Mononuclear cell (primary cell): Measurements from ENCODE around the gene PRDM11. TPM values are rescaled to one million over a fixed set of nuclear protein-coding genes. Genes with fewer than 3 reads are reported as not detected.

ENCODE experiments used
- H3K27me3 ChIP-seq: 2 replicates; pipeline ENCODE4 v1.6.0; 2011; ENCODE audit warnings: low read length, control low read depth; ENCODE audit not compliant: insufficient read depth
- H3K4me1 ChIP-seq: 2 replicates; pipeline ENCODE4 v1.5.1; 2011; ENCODE audit warnings: mild to moderate bottlenecking, low read length, control low read depth; ENCODE audit not compliant: insufficient read depth
- H3K4me3 ChIP-seq: 2 replicates; pipeline ENCODE4 v1.5.1; 2011; ENCODE audit warnings: mild to moderate bottlenecking, low read length, moderate library complexity
- H3K9me3 ChIP-seq: 2 replicates; pipeline ENCODE4 v1.5.1; 2011; ENCODE audit warnings: low read depth, mild to moderate bottlenecking, control low read depth, low read length
- total RNA-seq: library from RNA; depleted of rRNA; stranded (reverse); fragments of >200 nt; gene quantifications from one replicate; pipeline ENCODE4 v1.2.3, GENCODE V29; 2012

Gene PRDM11
- total RNA-seq, 1 donor, result 0.73 TPM

GRCh38 chr11:45215098-45215865, 68.8 kb downstream of the PRDM11 start:
- no peaks in the 10 kb centered on the region for H3K4me1 ChIP-seq
- H3K9me3 ChIP-seq, result no peaks in the 10 kb centered on the region
- no peak overlapping the region for H3K4me3 ChIP-seq
- no peaks in the 10 kb centered on the region for H3K27me3 ChIP-seq

GRCh38 chr11:45216031-45216430, 69.6 kb downstream of the PRDM11 start:
- Histone ChIP-seq H3K9me3 (no peaks in the 10 kb centered on the region), H3K4me1 (no peaks in the 10 kb centered on the region), H3K27me3 (no peaks in the 10 kb centered on the region), H3K4me3 (no peak overlapping the region)

- Histone ChIP-seq H3K27me3 (no peaks in the 10 kb centered on the region), H3K4me1 (no peaks in the 10 kb centered on the region), H3K4me3 (no peak overlapping the region), H3K9me3 (no peaks in the 10 kb centered on the region)
Observed at GRCh38 chr11:45216901-45217300, 70.5 kb downstream of the PRDM11 start.

GRCh38 chr11:45217991-45218390, 71.6 kb downstream of the PRDM11 start:
- Histone ChIP-seq H3K9me3 (no peaks in the 10 kb centered on the region), H3K27me3 (no peaks in the 10 kb centered on the region), H3K4me1 (no peaks in the 10 kb centered on the region), H3K4me3 (no peak overlapping the region)

GRCh38 chr11:45218705-45219104, 72.3 kb downstream of the PRDM11 start:
- Histone ChIP-seq H3K4me3 (no peak overlapping the region), H3K4me1 (no peaks in the 10 kb centered on the region), H3K27me3 (no peaks in the 10 kb centered on the region), H3K9me3 (no peaks in the 10 kb centered on the region)

- Histone ChIP-seq H3K27me3 (no peaks in the 10 kb centered on the region), H3K4me3 (no peak overlapping the region), H3K9me3 (no peaks in the 10 kb centered on the region), H3K4me1 (no peaks in the 10 kb centered on the region)
Observed at GRCh38 chr11:45219411-45219810, 73.0 kb downstream of the PRDM11 start.

- no peaks in the 10 kb centered on the region for H3K9me3 ChIP-seq
- no peak overlapping the region for H3K4me3 ChIP-seq
- no peaks in the 10 kb centered on the region for H3K27me3 ChIP-seq
- H3K4me1 ChIP-seq, result no peaks in the 10 kb centered on the region
Observed at GRCh38 chr11:45223496-45223895, 77.1 kb downstream of the PRDM11 start.

- H3K4me3 ChIP-seq, result no peak overlapping the region
- H3K9me3 ChIP-seq, result no peaks in the 10 kb centered on the region
- no peaks in the 10 kb centered on the region for H3K27me3 ChIP-seq
- no peaks in the 10 kb centered on the region for H3K4me1 ChIP-seq
Observed at GRCh38 chr11:45224766-45225165, 78.3 kb downstream of the PRDM11 start.

- no peaks in the 10 kb centered on the region for H3K9me3 ChIP-seq
Observed at GRCh38 chr11:45225277-45225676, 78.8 kb downstream of the PRDM11 start.

GRCh38 chr11:45225961-45226871, 79.8 kb downstream of the PRDM11 start:
- H3K27me3 ChIP-seq, result no peaks in the 10 kb centered on the region
- H3K9me3 ChIP-seq, result no peaks in the 10 kb centered on the region
- H3K4me3 ChIP-seq, result no peak overlapping the region

More at GRCh38 chr11:45225277-45225676, 78.8 kb downstream of the PRDM11 start:
- Histone ChIP-seq H3K4me3 (no peak overlapping the region), H3K27me3 (no peaks in the 10 kb centered on the region), H3K4me1 (no peaks in the 10 kb centered on the region)

GRCh38 chr11:45226901-45227300, 80.5 kb downstream of the PRDM11 start:
- H3K9me3 ChIP-seq, result no peaks in the 10 kb centered on the region
- H3K27me3 ChIP-seq, result no peaks in the 10 kb centered on the region
- no peak overlapping the region for H3K4me3 ChIP-seq
- H3K4me1 ChIP-seq, result no peaks in the 10 kb centered on the region

More at GRCh38 chr11:45225961-45226871, 79.8 kb downstream of the PRDM11 start:
- no peaks in the 10 kb centered on the region for H3K4me1 ChIP-seq

GRCh38 chr11:45227836-45228235, 81.4 kb downstream of the PRDM11 start:
- Histone ChIP-seq H3K9me3 (no peaks in the 10 kb centered on the region), H3K4me1 (no peaks in the 10 kb centered on the region), H3K27me3 (no peaks in the 10 kb centered on the region), H3K4me3 (no peak overlapping the region)

GRCh38 chr11:45229401-45230020, 83.1 kb downstream of the PRDM11 start:
- H3K4me3 ChIP-seq, result no peak overlapping the region
- H3K4me1 ChIP-seq, result no peaks in the 10 kb centered on the region
- no peaks in the 10 kb centered on the region for H3K9me3 ChIP-seq
- no peaks in the 10 kb centered on the region for H3K27me3 ChIP-seq

GRCh38 chr11:45232341-45233080, 86.1 kb downstream of the PRDM11 start:
- H3K4me1 ChIP-seq, result no peaks in the 10 kb centered on the region
- H3K9me3 ChIP-seq, result no peaks in the 10 kb centered on the region
- no peaks in the 10 kb centered on the region for H3K27me3 ChIP-seq

More at GRCh38 chr11:45232341-45233080, 86.1 kb downstream of the PRDM11 start:
- no peak overlapping the region for H3K4me3 ChIP-seq
